CD4-positive, alpha-beta T cell treated with Interleukin-4 for 1 hour (primary cell): Measurements from ENCODE around the gene FAM43B.

Experiments used
- DNase-seq, 2 donors: peaks; one replicate each; pipeline ENCODE4 v3.0.0-alpha.2; 2020 to 2022

FAM43B gene

DNA sequence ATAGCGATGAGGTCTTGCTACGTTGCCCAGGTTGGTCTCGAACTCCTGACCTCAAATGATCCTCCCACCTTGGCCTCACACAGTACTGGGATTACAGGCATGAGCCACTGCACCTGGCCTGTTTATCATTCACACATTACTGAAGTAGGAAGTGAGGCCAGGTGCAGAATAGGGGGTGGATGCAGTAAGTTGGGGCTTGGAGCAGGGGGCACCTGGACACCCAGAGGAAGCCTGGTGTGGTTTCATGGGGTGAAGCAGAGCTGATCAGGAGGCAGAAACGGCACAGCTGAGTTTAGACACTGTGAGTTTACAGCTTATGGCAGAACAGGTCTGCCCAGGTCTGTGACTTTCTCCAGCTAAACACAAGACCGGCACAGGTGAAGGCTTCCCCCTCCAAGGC is 41.4 kb downstream of the FAM43B start:
- no peak for DNase-seq

DNA sequence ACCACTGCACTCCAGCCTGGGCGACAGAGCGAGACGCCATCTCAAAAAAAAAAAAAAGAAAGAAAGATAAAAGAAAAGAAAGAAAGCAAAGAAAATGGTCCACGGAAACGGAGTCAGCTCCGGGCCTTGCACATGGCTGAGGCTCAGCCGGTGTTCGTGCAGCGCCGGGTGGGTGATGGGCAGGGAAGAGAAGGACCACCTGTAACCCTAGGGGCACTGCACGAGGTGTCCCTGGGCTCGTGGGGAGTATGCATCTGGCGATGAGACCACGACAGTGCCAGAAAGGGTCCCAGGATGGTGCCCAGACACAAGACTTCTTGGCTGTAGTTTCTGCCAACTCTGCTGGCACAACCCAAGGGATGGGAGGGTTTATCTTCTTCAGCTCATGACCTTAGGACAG is 42.4 kb downstream of the FAM43B start:
- no peak for DNase-seq

DNA sequence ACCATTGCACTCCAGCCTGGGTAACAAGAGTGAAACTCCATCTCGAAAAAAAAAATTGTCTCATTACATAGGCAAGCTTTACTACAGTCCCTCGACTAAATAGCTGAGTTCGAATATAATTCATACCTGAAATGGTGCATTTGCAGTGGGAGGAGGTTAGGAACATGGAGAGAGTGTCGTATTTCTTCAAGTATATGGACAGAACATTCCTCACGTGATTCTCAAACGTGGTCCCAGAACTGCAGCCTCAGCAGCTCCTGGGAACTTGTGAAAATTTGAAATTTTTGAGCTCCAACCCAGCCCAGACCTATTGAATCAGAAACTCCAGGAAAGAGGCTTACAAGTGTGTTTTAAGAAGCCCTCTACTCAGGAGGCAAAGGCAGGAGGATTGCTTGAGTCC is 43.7 kb downstream of the FAM43B start:
- DNase-seq = no peak

DNA sequence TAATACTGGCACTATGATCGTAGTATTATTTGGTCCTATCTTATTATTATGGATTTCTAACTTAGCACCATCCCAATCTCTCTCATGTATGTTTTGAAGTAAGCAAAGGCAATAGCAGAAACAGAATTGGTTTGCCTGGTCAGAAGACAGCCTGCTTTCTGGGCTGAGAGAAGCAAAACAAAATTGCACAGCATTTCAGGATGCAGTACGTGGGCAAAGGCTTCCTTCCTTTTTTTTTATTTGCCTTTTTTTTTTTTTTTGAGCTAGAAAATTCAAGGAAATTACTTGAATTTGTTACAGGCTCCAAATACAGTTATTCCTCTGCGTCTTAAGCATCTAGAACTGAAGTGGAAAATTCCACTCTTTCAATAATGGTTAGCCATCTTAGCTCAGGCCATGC is 45.3 kb downstream of the FAM43B start:
- no peak for DNase-seq

DNA sequence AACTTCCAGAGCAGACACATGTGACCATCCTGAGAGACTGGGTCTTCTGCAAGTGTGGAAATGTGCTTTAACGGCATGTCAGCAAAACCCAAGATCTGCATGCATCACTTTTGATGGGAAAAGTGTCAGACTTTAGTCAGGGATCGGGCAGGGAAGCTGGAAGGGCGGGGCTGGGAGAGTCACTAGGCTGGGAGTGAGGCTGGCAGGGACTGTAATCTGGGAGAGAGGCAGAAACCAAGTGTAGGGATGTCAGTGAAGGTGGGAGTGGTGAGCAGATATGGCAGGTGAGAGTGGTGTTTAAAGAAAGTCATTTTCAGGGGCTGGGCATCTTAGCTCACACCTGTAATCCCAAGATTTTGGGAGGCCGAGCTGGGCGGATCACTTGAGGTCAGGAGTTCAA is 47.8 kb downstream of the FAM43B start:
- DNase-seq = no peak

DNA sequence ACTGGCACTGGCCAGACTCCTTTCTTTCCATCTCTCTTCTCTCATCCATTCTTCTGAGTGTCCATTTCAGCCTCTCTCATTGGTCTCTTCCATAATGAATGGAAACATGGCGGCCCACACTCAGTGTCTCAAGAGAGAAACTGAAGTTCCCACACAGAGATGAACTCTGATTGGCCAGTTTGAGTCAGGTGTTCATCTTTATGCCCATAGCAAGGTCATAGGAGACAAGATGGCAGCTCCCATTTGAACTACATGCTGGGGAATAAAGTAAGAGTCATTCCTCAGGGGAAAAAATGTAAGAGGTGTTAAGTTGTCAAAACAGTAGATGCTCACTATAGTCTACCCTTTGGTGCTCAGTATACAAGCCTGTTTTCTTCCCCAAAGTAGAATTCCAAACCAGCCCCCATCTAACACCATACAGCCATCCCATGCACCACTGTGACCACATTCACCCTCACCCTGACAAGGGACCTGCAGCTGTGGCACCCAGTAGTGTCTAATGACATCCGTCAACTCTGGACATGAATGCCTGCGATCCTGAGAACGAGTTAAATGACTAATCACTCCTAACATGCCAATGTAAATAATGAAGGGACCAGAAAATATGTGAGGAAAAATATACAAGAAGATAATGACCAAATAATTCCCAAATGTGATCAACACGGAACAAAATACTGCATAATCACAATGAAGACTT is 48.9 kb downstream of the FAM43B start:
- DNase-seq = no peak

DNA sequence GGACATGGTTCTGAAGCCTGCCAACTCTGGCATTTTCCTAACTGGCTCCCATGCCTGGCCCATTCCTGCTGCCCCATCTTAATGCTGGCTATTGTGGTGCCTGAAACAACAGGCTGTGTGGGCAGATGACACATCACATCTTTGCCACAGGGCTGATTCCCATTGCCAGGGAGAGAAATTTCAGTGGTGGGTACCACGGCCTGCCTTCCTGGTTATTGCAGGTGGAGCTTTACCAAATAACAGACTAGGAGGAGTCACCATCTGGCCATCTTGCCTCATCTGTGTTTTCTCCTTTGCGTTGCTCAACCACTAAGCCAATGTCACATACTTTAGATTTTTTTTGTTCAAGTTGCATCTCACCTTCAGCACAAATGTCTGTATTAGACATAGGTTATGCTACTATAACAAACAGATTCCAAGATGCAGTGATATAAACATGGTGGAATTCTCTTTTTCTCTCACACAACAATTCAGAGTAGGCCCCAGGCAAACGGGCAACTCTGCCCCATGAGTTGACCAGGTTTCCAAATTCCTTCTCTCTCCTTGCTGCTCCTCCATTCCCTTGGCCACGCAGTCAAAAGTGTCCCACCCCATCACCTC is 50.6 kb downstream of the FAM43B start:
- DNase-seq = no peak

DNA sequence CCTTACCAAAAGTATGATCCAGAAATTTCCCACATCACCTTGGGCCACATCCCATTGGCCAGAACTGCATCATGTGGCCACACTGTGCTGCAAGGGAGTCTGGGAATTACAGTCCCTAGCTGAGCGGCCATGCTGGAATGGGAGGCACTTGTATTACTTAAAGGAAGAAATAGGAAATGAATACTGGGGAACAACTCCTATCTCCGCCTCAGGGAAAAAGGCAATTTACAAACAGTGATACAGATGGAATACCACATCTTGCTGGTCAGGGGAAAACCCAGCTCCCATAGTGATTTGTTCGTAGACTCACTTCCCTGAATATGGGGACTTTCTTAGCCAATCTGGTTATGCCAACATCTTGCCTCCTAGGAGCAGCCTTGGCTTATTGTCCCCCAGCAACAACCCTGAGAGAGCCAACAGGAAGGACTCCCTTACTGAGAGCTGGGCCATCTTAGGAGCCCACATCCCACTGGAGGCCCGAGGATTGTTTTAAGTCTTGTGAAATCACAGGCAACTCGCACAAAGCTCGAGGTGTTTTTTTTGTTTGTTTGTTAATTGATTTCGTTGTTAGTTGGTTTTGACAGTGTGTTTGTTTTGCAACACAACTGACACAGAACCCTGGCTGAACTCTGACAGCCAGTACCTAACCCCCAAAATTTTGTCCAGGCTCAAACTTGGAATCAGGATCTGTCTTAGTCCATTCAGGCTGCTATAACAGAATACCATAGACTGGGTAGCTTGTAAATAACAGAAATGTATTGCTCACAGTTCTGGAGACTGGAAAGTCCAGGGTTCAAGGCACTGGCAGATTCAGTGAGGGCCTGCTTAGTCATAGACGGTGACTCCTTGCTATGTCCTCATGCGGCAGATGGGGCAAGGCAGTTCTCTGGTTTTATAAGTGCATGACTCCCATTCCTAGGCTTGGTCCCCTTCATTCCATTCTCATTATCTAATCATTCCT is 51.4 kb downstream of the FAM43B start:
- DNase-seq = peak in 1 of 2 donors; percentile 17
